D721Med (cell line): ENCODE measurements around the gene NFATC3.

Source experiments
- DNase-seq: peaks from one replicate; pipeline ENCODE4 v3.0.0; 2011; ENCODE audit warnings: low spot score; ENCODE audit not compliant: insufficient read length
- FAIRE-seq: peaks from 2 replicates; lab custom pipeline; 2011; peaks lifted over from hg19 to GRCh38; lab: Jason Lieb, UNC
- CTCF ChIP-seq: IDR thresholded peaks from 2 replicates; pipeline ENCODE4 v1.5.1; 2012; ENCODE audit warnings: mild to moderate bottlenecking, control low read depth; ENCODE audit not compliant: insufficient read depth; ENCODE audit errors: missing control alignments

NFATC3 gene

GRCh38 chr16:68190736-68191510, 105.8 kb downstream of the NFATC3 start:
- DNase-seq, result no peak
- FAIRE-seq, result no peak

DNA sequence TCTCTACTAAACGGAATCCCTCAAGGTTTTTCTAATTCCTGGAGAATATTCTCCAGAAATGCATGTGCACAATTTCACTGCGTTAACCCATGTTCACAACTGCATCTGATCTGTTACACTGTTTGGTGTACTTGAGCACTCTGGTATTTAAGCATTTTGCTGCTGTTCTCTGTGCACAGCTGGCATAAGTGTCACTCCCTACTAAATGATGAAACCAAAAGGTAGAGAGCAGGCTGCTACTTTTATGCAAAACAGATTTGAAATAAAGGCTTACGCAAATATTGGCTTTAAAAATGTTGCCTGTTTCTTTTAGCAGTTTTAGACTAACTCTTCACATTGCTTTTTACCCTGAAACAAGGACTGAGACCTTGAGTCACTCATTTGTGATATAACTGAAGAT, 109.1 kb downstream of the NFATC3 start:
- FAIRE-seq (no peak), DNase-seq (no peak)
- no peak for TF ChIP-seq CTCF

More at GRCh38 chr16:68190736-68191510, 105.8 kb downstream of the NFATC3 start:
- no peak for TF ChIP-seq CTCF

DNA sequence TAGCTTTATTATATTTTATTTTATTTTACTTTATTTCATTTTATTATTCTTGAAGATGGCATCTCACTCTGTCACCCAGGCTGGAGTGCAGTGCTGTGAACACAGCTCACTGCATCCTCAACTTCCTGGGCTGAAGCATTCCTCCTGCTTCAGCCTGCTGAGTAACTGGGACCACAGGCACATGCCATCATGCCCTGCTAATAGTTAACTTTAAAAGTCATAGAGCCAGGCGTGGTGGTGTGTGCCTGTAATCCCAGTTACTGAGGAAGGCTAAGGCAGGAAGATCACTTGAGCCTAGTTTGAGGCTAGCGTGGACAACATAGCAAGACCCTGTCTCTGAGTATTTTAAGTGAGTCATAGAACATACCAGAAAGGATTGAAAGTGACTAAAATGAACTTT, 112.1 kb downstream of the NFATC3 start:
- DNase-seq (no peak), FAIRE-seq (no peak)
- TF ChIP-seq CTCF, result no peak

GRCh38 chr16:68200088-68200783, 115.1 kb downstream of the NFATC3 start:
- no peak for FAIRE-seq
- no peak for TF ChIP-seq CTCF
- DNase-seq, result no peak

DNA sequence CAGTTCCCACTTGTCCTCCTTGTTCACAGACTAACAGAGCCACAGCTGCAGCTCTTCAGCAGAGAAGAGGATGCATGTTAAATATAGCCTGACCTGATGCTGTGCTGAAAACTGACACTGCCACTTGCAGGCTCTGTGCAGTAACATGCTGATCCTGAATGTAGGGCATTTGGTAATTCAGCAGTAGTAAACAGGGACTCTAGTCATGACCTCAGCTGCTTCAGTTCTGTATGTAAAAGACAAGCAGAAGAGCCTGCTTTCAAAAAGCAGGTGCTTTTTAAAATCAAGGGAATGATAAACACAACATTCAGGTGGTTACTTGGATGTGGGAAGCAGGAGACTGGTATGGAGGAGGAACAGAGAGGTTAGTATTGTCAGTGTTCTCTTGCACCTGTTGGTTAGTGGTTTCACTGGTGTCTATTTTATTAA, 116.9 kb downstream of the NFATC3 start:
- no peak for FAIRE-seq
- no peak for TF ChIP-seq CTCF
- DNase-seq, result no peak

GRCh38 chr16:68206245-68206644, 121.1 kb downstream of the NFATC3 start:
- TF ChIP-seq CTCF, result no peak
- FAIRE-seq, result no peak

DNA sequence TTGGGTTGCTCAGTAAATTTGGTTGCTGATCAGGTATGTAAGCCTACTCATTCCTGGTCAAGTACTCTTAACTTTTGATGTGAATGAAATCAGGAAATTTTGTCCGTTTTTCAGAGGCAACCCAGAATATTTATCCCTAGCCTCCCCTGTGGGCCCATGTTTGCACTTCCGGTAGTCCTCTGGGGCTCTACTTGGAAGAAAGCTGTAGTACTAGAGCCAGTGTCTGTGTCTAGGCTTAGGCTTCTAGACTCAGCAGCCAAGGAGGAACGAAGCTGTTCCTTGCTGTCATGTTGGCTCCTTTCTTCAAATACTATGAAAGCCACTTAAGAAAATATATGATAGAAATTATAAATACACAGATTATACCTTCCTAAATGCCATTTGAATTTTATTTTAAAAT, 129.6 kb downstream of the NFATC3 start:
- TF ChIP-seq CTCF, result no peak
- no peak for FAIRE-seq

More at GRCh38 chr16:68206245-68206644, 121.1 kb downstream of the NFATC3 start:
- no peak for DNase-seq

More for the DNA sequence above, 129.6 kb downstream of the NFATC3 start:
- no peak for DNase-seq
